ENCODE measurements around the gene MYZAP. TPM values are rescaled to one million over a fixed set of nuclear protein-coding genes. Genes with fewer than 3 reads are reported as not detected.
A peak's percentile ranks its signal among the peaks of the same experiment; 100 is the strongest.

MYZAP gene
- total RNA-seq, 4 donors from 2014 or later: 7.7 to 21.4 (median 19.4) TPM

DNA sequence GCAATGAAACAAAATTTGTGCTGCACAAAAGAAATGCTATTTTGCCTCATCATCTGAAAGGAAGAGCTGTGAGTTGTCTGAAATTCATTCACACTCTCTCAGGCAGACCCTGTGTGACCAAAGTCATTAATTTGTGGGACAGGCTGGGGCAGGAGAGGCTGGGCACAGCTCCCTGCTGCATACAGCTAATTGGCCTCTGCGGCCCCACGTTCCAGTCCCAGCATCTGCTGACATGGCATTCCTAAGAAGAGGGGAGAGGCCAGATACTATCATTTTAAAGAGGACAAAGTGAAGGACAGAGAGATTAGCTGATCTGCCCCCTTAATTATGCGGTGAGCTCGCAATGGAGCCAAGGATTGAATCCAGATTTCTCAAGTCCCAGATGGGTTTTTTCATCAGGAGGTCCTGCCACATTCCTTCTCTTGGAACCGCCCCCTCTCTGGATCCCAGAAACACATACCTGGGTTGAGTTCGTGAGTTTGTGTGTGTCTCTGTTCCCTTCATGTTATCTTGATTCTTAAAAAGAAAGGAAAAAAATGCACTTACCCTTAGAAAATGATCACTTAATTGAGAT lies 139.9 kb downstream of the MYZAP start:
- no peak overlapping the region for H3K4me3 ChIP-seq (ENCODE audit: low read depth, poor library complexity, severe bottlenecking)
- TF ChIP-seq, protein P1, sequence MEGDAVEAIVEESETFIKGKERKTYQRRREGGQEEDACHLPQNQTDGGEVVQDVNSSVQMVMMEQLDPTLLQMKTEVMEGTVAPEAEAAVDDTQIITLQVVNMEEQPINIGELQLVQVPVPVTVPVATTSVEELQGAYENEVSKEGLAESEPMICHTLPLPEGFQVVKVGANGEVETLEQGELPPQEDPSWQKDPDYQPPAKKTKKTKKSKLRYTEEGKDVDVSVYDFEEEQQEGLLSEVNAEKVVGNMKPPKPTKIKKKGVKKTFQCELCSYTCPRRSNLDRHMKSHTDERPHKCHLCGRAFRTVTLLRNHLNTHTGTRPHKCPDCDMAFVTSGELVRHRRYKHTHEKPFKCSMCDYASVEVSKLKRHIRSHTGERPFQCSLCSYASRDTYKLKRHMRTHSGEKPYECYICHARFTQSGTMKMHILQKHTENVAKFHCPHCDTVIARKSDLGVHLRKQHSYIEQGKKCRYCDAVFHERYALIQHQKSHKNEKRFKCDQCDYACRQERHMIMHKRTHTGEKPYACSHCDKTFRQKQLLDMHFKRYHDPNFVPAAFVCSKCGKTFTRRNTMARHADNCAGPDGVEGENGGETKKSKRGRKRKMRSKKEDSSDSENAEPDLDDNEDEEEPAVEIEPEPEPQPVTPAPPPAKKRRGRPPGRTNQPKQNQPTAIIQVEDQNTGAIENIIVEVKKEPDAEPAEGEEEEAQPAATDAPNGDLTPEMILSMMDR (IDR thresholded peaks at IDR 0.05): no peak
- no peak for TF ChIP-seq POLR2A (IDR thresholded peaks at IDR 0.05)
- intact Hi-C loops (cut with DNase I; ENCODE audit: low total_unique reads): no loop called here
- no peak for DNase-seq (ENCODE audit: low spot score in 2 of 2)
- WGBS, 2 donors: 45 to 69% methylated on average over 6 of the region's 6 CpGs

DNA sequence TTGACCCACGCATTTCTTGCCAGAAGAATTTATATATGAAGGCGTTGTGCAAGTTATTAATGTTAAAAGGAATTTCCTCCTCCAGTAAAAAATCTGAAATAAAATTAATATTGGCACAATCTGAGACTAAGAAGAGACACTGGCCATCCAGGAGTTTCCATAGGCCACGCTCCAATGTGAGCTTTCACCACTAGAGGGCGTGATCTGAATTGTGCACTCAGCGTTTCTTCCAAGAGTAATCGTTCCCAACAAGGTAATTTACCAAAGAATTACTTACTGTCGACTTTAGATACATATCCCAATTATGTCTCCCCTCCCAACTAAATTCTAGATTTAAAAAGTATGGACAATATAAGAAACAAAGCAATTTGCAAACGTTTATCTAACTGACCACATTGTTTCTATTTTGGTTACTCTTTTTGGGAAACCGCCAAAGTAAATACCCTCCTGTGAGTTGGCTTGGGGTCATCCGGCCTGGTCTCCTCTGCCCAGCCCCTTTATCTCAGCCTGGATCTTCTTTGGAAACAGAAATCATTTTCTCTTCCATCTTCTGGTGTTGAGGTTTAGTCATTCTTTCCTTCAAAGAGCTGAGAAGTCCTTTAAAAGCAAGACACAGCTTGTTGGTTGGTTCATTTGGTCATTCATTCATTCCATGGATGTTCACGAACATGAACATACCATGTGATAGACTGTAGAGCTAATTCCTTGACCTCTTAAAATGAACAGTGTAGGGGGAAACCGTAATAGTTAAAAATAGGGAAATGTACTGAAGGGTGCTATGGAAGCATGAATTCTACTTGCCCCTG lies 141.0 kb downstream of the MYZAP start:
- intact Hi-C loops (cut with DNase I; ENCODE audit: low total_unique reads): no loop called here
- 53 to 54% methylated on average over 12 of the region's 12 CpGs for WGBS, 2 donors
- TF ChIP-seq, protein P1 (IDR thresholded peaks at IDR 0.05): peak in 1 of 3 donors; percentile 22
- TF ChIP-seq POLR2A (IDR thresholded peaks at IDR 0.05): no peak
- no peak for DNase-seq (ENCODE audit: low spot score in 2 of 2)
- H3K4me3 ChIP-seq (ENCODE audit: low read depth, poor library complexity, severe bottlenecking): no peak overlapping the region

DNA sequence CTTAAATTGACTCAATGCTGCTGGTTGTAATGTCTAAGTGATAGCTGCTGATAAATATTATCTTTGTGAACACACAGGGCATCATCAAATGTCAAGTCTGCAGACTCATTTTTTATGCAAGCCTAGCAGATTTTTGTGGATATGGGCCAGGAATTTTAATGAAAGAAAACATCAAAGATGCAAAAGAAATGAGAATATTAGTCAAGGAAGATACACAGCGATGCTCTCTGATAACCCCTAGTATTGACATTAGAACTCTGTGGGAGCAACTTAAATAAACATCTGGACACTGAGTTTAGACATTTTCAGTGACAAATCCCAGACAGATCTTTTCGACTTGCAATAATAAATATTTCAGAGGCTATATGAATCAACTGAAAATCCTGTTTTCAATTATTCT lies 143.2 kb downstream of the MYZAP start:
- no peak for DNase-seq (ENCODE audit: low spot score in 2 of 2)
- intact Hi-C loops (cut with DNase I; ENCODE audit: low total_unique reads): no loop called here
- WGBS, 2 donors: 62 to 67% methylated on average over 2 of the region's 2 CpGs
- no peak for TF ChIP-seq POLR2A (IDR thresholded peaks at IDR 0.05)
- TF ChIP-seq, protein P1 (IDR thresholded peaks at IDR 0.05): no peak
- no peak overlapping the region for H3K4me3 ChIP-seq (ENCODE audit: low read depth, poor library complexity, severe bottlenecking)

Other genes starting within 250 kb of the MYZAP start
- 10 to 100 TPM in 2 of 4 donors, 1 to 10 TPM in 2; 5.7 to 22.9 (median 14.5) TPM for gene CGNL1, start 215.4 kb upstream of the MYZAP start, total RNA-seq
- 100 to 1,000 TPM in 1 of 4 donors, 10 to 100 TPM in 3; 25.5 to 430 (median 34.7) TPM for gene POLR2M, start 114.8 kb downstream of the MYZAP start, total RNA-seq

Measured in lower leg skin (tissue), 4 donors.